ENCODE results near the gene UCHL5.

- TF ChIP-seq YY1 (IDR thresholded peaks at IDR 0.05) (no peak), CTCF (IDR thresholded peaks at IDR 0.05; ENCODE audit: low read depth, low read length, missing input control) (no peak), EGR1 (IDR thresholded peaks at IDR 0.05; ENCODE audit: low read depth in 2 of 2) (no peak), ATF3 (IDR thresholded peaks at IDR 0.05) (no peak), TAF1 (conservative IDR thresholded peaks at IDR 0.05) (no peak), HNF4G (IDR thresholded peaks at IDR 0.05) (no peak), FOXA1 (IDR thresholded peaks at IDR 0.05) (no peak)
Observed at GRCh38 chr1:192994141-192994540, 65.0 kb downstream of the UCHL5 start.
